HepG2 (cell line): ENCODE results near the gene PARP14. TPM values are rescaled to one million over a fixed set of nuclear protein-coding genes. Genes with fewer than 3 reads are reported as not detected.
A peak's percentile ranks its signal among the peaks of the same experiment; 100 is the strongest.

Experiments
- ATAC-seq: fragments of 200-7000 bp; cut with Tn5 transposase; 3 replicates; pipeline ENCODE4 v1.9.1; 2020; ENCODE audit warnings: mild to moderate bottlenecking, moderate library complexity
- BruUV-seq: library from RNA; stranded (reverse); fragments of 400-500 nt; replicated peaks from 2 replicates; lab custom pipeline; 2021; lab: Mats Ljungman, UMichigan
- CTCF ChIA-PET: fragments of 300-600 bp; formaldehyde crosslinking; extraction: SDS; loops from one replicate; lab custom pipeline; 2021; ENCODE audit warnings: low total read pairs, inconsistent platforms, low intra/inter-chr PET ratio; lab: Yijun Ruan, JAX
- POLR2A ChIA-PET: fragments of 350-600 bp; sonication (Branson Sonifier 250); formaldehyde crosslinking; loops from one replicate; lab custom pipeline; 2020; ENCODE audit warnings: antibody characterized with exemption, inconsistent platforms; lab: Yijun Ruan, JAX
- DNase-seq: peaks from one replicate; pipeline ENCODE4 v3.0.0-alpha.2; 2015; ENCODE audit warnings: low spot score
- FAIRE-seq: peaks from 3 replicates; lab custom pipeline; 2011; peaks lifted over from hg19 to GRCh38; lab: Jason Lieb, UNC
- H2AFZ ChIP-seq: one replicate; pipeline ENCODE4 v1.6.1; 2011; ENCODE audit warnings: low read length, inconsistent platforms
- H3K27ac ChIP-seq: fragments of 300-600 bp; 3 replicates; pipeline ENCODE4 v1.8.0; 2011; ENCODE audit warnings: mixed run types, mild to moderate bottlenecking, mixed read lengths, low read length, inconsistent platforms; ENCODE audit not compliant: insufficient read depth; ENCODE audit errors: extremely low read length
- H3K27me3 ChIP-seq, 2 experiments: fragments of 200-600 bp in 1 of 2; 2 replicates in 1 of 2; 3 replicates in 1 of 2; pipeline versions ENCODE4 v1.6.0 to v1.8.0; 2011; ENCODE audit warnings: low read length in 2 of 2, mild to moderate bottlenecking in 2 of 2, moderate library complexity in 2 of 2, inconsistent platforms in 1 of 2; ENCODE audit not compliant: insufficient read depth in 2 of 2, control insufficient read depth in 1 of 2
- H3K36me3 ChIP-seq, 2 experiments: fragments of 200-600 bp in 1 of 2; replicated peaks in 1 of 2; 2 replicates in 1 of 2; 3 replicates in 1 of 2; pipeline versions ENCODE4 v1.5.1 to v1.8.0; 2011; ENCODE audit warnings: low read length in 2 of 2, inconsistent platforms in 1 of 2; ENCODE audit not compliant: insufficient read depth in 2 of 2, control insufficient read depth in 1 of 2
- H3K4me1 ChIP-seq: 2 replicates; pipeline ENCODE4 v1.5.1; 2012; ENCODE audit warnings: low read length, inconsistent platforms; ENCODE audit not compliant: insufficient read depth
- H3K4me2 ChIP-seq: 2 replicates; pipeline ENCODE4 v1.6.0; 2011; ENCODE audit warnings: low read depth, low read length, inconsistent platforms
- H3K4me3 ChIP-seq, 3 experiments: fragments of 200-600 bp in 1 of 3; sonication (generic), shearing (Covaris generic) in 1 of 3; replicated peaks in 1 of 3; 2 replicates each; pipeline ENCODE4 v1.5.1; 2011 to 2016; ENCODE audit warnings: low read length in 3 of 3, inconsistent platforms in 2 of 3, low read depth in 2 of 3, mild to moderate bottlenecking in 2 of 3, control low read depth in 1 of 3, mixed read lengths in 1 of 3; ENCODE audit not compliant: insufficient read depth in 1 of 3
- H3K79me2 ChIP-seq: one replicate; pipeline ENCODE4 v1.6.1; 2011; ENCODE audit warnings: low read length, inconsistent platforms; ENCODE audit not compliant: insufficient read depth
- H3K9ac ChIP-seq: 2 replicates; pipeline ENCODE4 v1.6.0; 2011; ENCODE audit warnings: mild to moderate bottlenecking, low read depth, low read length, inconsistent platforms; ENCODE audit not compliant: insufficient read depth
- H3K9me3 ChIP-seq: 2 replicates; pipeline ENCODE4 v1.5.1; 2012; ENCODE audit warnings: mild to moderate bottlenecking, low read length
- H4K20me1 ChIP-seq: 2 replicates; pipeline ENCODE4 v1.6.0; 2011; ENCODE audit warnings: inconsistent platforms, mild to moderate bottlenecking, low read length, moderate library complexity; ENCODE audit not compliant: insufficient read depth
- ELK4 ChIP-seq: sonication (generic); formaldehyde crosslinking; IDR thresholded peaks from 2 replicates; pipeline ENCODE4 v1.9.0; 2021; ENCODE audit warnings: missing genetic modification reagents, borderline replicate concordance
- FOXA1 ChIP-seq, 2 experiments: fragments of 450-650 bp in 1 of 2; sonication (generic) in 1 of 2; formaldehyde crosslinking in 1 of 2; IDR thresholded peaks; 2 replicates each; pipeline versions ENCODE4 v1.4.0 to v1.6.1; 2016 to 2020; ENCODE audit warnings: missing genetic modification reagents in 1 of 2
- HMGXB3 ChIP-seq: sonication (generic); formaldehyde crosslinking; IDR thresholded peaks from 2 replicates; pipeline ENCODE4 v1.4.0; 2020; ENCODE audit warnings: missing genetic modification reagents, borderline replicate concordance
- MAFK ChIP-seq, 2 experiments: IDR thresholded peaks in 1 of 2; conservative IDR thresholded peaks in 1 of 2; 2 replicates each; pipeline ENCODE4 v1.6.1; 2011; ENCODE audit warnings: improper control_type of control experiment in 2 of 2, low read length in 2 of 2
- MTA3 ChIP-seq: sonication (generic); formaldehyde crosslinking; IDR thresholded peaks from 2 replicates; pipeline ENCODE4 v1.4.0; 2020; ENCODE audit warnings: missing genetic modification reagents
- NRL ChIP-seq: sonication (generic); formaldehyde crosslinking; IDR thresholded peaks from 2 replicates; pipeline ENCODE4 v1.5.0; 2020; ENCODE audit warnings: missing genetic modification reagents, mild to moderate bottlenecking, moderate library complexity, borderline replicate concordance
- RARG ChIP-seq: sonication (generic); formaldehyde crosslinking; IDR thresholded peaks from 2 replicates; pipeline ENCODE4 v1.4.0; 2020; ENCODE audit warnings: low read depth, mild to moderate bottlenecking, missing genetic modification reagents
- SNAPC2 ChIP-seq: sonication (generic); formaldehyde crosslinking; IDR thresholded peaks from 2 replicates; pipeline ENCODE4 v1.8.1; 2022; ENCODE audit warnings: mild to moderate bottlenecking, missing genetic modification reagents
- WGBS: methylation state at CpG from one replicate; pipeline ENCODE4 v1.1.6; 2017; ENCODE audit warnings: low lambda C conversion rate; 5-methylcytosine and 5-hydroxymethylcytosine counted together
- in situ Hi-C: cut with HindIII; loops from 2 replicates; pipeline ENCODE4 v1.10.0; 2017; ENCODE audit warnings: low pct_unique_long_range_greater_than_20kb; ENCODE audit not compliant: extremely low pct_ligation_motif_present
- intact Hi-C: fragments of 100-400 bp; cut with micrococcal nuclease; formaldehyde crosslinking; loops from one replicate; pipeline ENCODE4 v1.10.0; 2022; ENCODE audit not compliant: unreplicated experiment
- polyA plus RNA-seq, 8 experiments: library from polyadenylated mRNA; depleted of rRNA in 3 of 8; stranded (reverse) in 7 of 8; unstranded in 1 of 8; fragments of >200 nt; fragmentation: Illumina TruSeq in 4 of 8; extraction: Trizol in 4 of 8; gene quantifications; 2 replicates each; pipeline versions ENCODE4 v1.2.1 to v1.2.3, GENCODE V29; 2011 to 2016; ENCODE audit warnings: low read depth in 4 of 8, missing spikeins in 1 of 8, mixed read lengths in 1 of 8; ENCODE audit not compliant: insufficient read depth in 1 of 8
- total RNA-seq, 5 experiments: library from RNA; depleted of rRNA; stranded (reverse); fragments of >200 nt; fragmentation: Illumina TruSeq; extraction: Trizol; gene quantifications; 2 replicates each; pipeline ENCODE4 v1.2.3, GENCODE V29; 2016; ENCODE audit warnings: low read depth in 1 of 5
- TF ChIP-seq, protein P1 (sequence below): sonication (generic); formaldehyde crosslinking; IDR thresholded peaks from 2 replicates; pipeline ENCODE4 v1.4.0; 2020; ENCODE audit warnings: missing genetic modification reagents

PARP14 gene
- total and polyA plus RNA-seq, 2 of the 13 experiments (the other 11 are each of a cell fraction or from before 2014, with no cell fraction given), result 9.0 to 19.1 TPM

DNA sequence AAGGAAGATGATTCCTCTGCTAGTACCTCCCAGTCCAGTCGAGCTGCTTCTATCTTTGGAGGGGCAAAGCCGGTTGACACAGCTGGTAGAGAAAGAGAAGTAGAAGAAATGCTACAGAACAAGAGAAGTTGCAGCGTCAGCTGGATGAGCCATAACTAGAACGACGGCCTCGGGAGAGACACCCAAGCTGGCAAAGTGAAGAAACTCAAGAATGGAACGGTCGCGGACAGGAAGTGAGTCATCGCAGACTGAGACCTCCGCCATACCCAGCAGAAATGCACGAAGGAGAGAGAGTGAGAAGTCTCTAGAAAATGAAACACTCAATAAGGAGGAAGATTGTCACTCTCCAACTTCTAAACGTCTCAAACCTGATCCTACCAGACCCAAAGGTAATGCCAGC is 19.0 kb upstream of the PARP14 start:
- no peak overlapping the region for H3K27ac ChIP-seq
- no peak overlapping the region for H3K9ac ChIP-seq
- H3K4me2 ChIP-seq, result no peak overlapping the region
- no peak for FAIRE-seq
- no peaks in the 10 kb centered on the region for H3K36me3 ChIP-seq
- TF ChIP-seq MAFK (conservative IDR thresholded peaks at IDR 0.05 in 1 of 2, IDR thresholded peaks at IDR 0.05 in 1 of 2; ENCODE audit: low read length in 2 of 2) (peak in 1 of 2 experiments; percentile 21; a peak in 1 of 4 replicates), HMGXB3 (no peak)
- BruUV-seq, result no TSS peak
- H3K79me2 ChIP-seq, result no peaks in the 10 kb centered on the region
- intact Hi-C loops, result loop anchor here (2.0 kb wide), 1 partner anchor 269 kb away; no protein-coding TSS in a partner anchor
- H2AFZ ChIP-seq, result no peak overlapping the region
- WGBS, result 66% methylated on average over 13 of the region's 13 CpGs
- no peaks in the 10 kb centered on the region for H4K20me1 ChIP-seq
- DNase-seq, result no peak
- ATAC-seq, result no peak
- no peaks in the 10 kb centered on the region for H3K4me1 ChIP-seq
- no peaks in the 10 kb centered on the region for H3K9me3 ChIP-seq
- in situ Hi-C loops, result no loop called here
- peaks cover 0 to 21% of the 10 kb centered on the region in 2 experiments; a peak in 2 of 5 replicates for H3K27me3 ChIP-seq
- ChIA-PET POLR2A (no interaction called here), CTCF (no interaction called here)
- H3K4me3 ChIP-seq, result no peak overlapping the region

DNA sequence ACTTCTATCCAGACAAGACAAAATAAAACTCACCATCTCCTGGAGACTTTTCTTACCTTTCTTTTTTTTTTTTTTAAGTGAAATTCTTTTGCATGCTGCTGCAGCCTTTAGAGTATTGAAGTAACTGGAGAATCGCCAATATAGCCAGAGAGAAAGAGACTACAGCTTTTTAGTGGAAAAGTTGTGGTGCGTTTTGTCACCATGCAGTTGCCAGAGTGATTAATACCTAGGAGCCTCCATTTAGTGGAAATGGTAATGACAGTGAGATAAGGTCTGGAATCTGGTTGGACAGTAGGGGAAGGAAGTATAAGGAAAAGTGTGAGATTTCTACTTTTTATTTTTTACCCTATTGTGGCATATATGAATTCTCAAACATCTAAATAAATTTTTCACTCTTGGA is 18.1 kb upstream of the PARP14 start:
- no peak overlapping the region for H3K27ac ChIP-seq
- H3K9me3 ChIP-seq, result no peaks in the 10 kb centered on the region
- FAIRE-seq, result no peak
- BruUV-seq, result no TSS peak
- H3K27me3 ChIP-seq, result peaks cover 0 to 21% of the 10 kb centered on the region in 2 experiments; a peak in 2 of 5 replicates
- H3K36me3 ChIP-seq, result no peaks in the 10 kb centered on the region
- intact Hi-C loops, result no loop called here
- no peak for ATAC-seq
- WGBS, result 36% methylated on average over 2 of the region's 2 CpGs
- ChIA-PET CTCF (no interaction called here), POLR2A (no interaction called here)
- no peak overlapping the region for H3K4me2 ChIP-seq
- no peaks in the 10 kb centered on the region for H3K4me1 ChIP-seq
- no peak overlapping the region for H2AFZ ChIP-seq
- H3K4me3 ChIP-seq, result no peak overlapping the region
- H3K79me2 ChIP-seq, result no peaks in the 10 kb centered on the region
- in situ Hi-C loops, result no loop called here
- DNase-seq, result no peak
- no peaks in the 10 kb centered on the region for H4K20me1 ChIP-seq
- H3K9ac ChIP-seq, result no peak overlapping the region
- no peak for TF ChIP-seq SNAPC2 (CRISPR knock-in tag)
- TF ChIP-seq RARG (CRISPR knock-in tag), result no peak
- TF ChIP-seq NRL (CRISPR knock-in tag), result no peak
- TF ChIP-seq, protein P1, sequence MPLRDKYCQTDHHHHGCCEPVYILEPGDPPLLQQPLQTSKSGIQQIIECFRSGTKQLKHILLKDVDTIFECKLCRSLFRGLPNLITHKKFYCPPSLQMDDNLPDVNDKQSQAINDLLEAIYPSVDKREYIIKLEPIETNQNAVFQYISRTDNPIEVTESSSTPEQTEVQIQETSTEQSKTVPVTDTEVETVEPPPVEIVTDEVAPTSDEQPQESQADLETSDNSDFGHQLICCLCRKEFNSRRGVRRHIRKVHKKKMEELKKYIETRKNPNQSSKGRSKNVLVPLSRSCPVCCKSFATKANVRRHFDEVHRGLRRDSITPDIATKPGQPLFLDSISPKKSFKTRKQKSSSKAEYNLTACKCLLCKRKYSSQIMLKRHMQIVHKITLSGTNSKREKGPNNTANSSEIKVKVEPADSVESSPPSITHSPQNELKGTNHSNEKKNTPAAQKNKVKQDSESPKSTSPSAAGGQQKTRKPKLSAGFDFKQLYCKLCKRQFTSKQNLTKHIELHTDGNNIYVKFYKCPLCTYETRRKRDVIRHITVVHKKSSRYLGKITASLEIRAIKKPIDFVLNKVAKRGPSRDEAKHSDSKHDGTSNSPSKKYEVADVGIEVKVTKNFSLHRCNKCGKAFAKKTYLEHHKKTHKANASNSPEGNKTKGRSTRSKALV (CRISPR knock-in tag), result no peak
- no peak for TF ChIP-seq ELK4
- TF ChIP-seq FOXA1 (IDR thresholded peaks at IDR 0.05), result no peak
- TF ChIP-seq FOXA1 (CRISPR knock-in tag; IDR thresholded peaks at IDR 0.05), result no peak
- no peak for TF ChIP-seq MTA3 (CRISPR knock-in tag)
